ENCODE data around the gene MGARP.
A peak's percentile ranks its signal among the peaks of the same experiment; 100 is the strongest.
"Not testable (repeated sequence)": the region's sequence is repeated elsewhere in the genome, so short reads cannot be mapped to it uniquely, and the experiment has no call there.

MGARP gene

GRCh38 chr4:139295206-139295941 is 15.3 kb upstream of the MGARP start:
- peak; percentile 96 for DNase-seq (ENCODE audit: low read depth)

- no peak for DNase-seq (ENCODE audit: low read depth)
Measured at GRCh38 chr4:139286186-139286698, 6.2 kb upstream of the MGARP start.

GRCh38 chr4:139282721-139283075 is 2.7 kb upstream of the MGARP start:
- DNase-seq (ENCODE audit: low read depth): no peak

GRCh38 chr4:139282065-139282720 is 2.2 kb upstream of the MGARP start:
- no peak for DNase-seq (ENCODE audit: low read depth)

GRCh38 chr4:139278912-139279759 is 889 bp downstream of the MGARP start:
- DNase-seq (ENCODE audit: low read depth): no peak

- DNase-seq (ENCODE audit: low read depth): no peak
Measured at GRCh38 chr4:139278485-139278884, 1.5 kb downstream of the MGARP start.

- no peak for DNase-seq (ENCODE audit: low read depth)
Measured at GRCh38 chr4:139275281-139275735, 4.7 kb downstream of the MGARP start.

GRCh38 chr4:139274790-139275189 is 5.2 kb downstream of the MGARP start:
- no peak for DNase-seq (ENCODE audit: low read depth)

- no peak for DNase-seq (ENCODE audit: low read depth)
Measured at GRCh38 chr4:139273835-139274234, 6.2 kb downstream of the MGARP start.

- DNase-seq (ENCODE audit: low read depth): no peak
Measured at GRCh38 chr4:139267301-139267700, 12.7 kb downstream of the MGARP start.

GRCh38 chr4:139266583-139267257 is 13.3 kb downstream of the MGARP start:
- DNase-seq (ENCODE audit: low read depth): peak; percentile 31

- no peak for DNase-seq (ENCODE audit: low read depth)
Measured at GRCh38 chr4:139266208-139266582, 13.8 kb downstream of the MGARP start.

- no peak for DNase-seq (ENCODE audit: low read depth)
Measured at GRCh38 chr4:139265654-139266053, 14.4 kb downstream of the MGARP start.

- no peak for DNase-seq (ENCODE audit: low read depth)
Measured at GRCh38 chr4:139256349-139256748, 23.7 kb downstream of the MGARP start.

GRCh38 chr4:139255581-139255980 is 24.4 kb downstream of the MGARP start:
- not testable (repeated sequence) for DNase-seq (ENCODE audit: low read depth)

GRCh38 chr4:139253713-139254112 is 26.3 kb downstream of the MGARP start:
- no peak for DNase-seq (ENCODE audit: low read depth)

GRCh38 chr4:139253046-139253445 is 27.0 kb downstream of the MGARP start:
- DNase-seq (ENCODE audit: low read depth): no peak

GRCh38 chr4:139247700-139248238 is 32.3 kb downstream of the MGARP start:
- DNase-seq (ENCODE audit: low read depth): no peak

- DNase-seq (ENCODE audit: low read depth): no peak
Measured at GRCh38 chr4:139247241-139247640, 32.8 kb downstream of the MGARP start.

- DNase-seq (ENCODE audit: low read depth): no peak
Measured at GRCh38 chr4:139246166-139246565, 33.9 kb downstream of the MGARP start.

- DNase-seq (ENCODE audit: low read depth): no peak
Measured at GRCh38 chr4:139245590-139245989, 34.4 kb downstream of the MGARP start.
